Trophoblast cell (in vitro differentiated cells and primary cell): Measurements from ENCODE around the gene METRNL.
A peak's percentile ranks its signal among the peaks of the same experiment; 100 is the strongest.

Source experiments
- DNase-seq, 2 donors: peaks; one replicate each; pipeline ENCODE4 v3.0.0-alpha.2; 2016
- H2AFZ ChIP-seq: 2 replicates; pipeline ENCODE4 v1.6.1; 2013; ENCODE audit warnings: low read length, moderate library complexity, mild to moderate bottlenecking; ENCODE audit not compliant: insufficient read depth, poor library complexity
- H2AK5ac ChIP-seq: 2 replicates; pipeline ENCODE4 v1.6.1; 2013; ENCODE audit warnings: mild to moderate bottlenecking, low read length
- H2BK120ac ChIP-seq: 2 replicates; pipeline ENCODE4 v1.6.1; 2013; ENCODE audit warnings: low read length, mild to moderate bottlenecking, moderate library complexity; ENCODE audit not compliant: insufficient read depth, poor library complexity
- H2BK12ac ChIP-seq: 2 replicates; pipeline ENCODE4 v1.6.1; 2013; ENCODE audit warnings: mild to moderate bottlenecking, low read length, moderate library complexity
- H2BK5ac ChIP-seq: 2 replicates; pipeline ENCODE4 v1.6.1; 2013; ENCODE audit warnings: low read length, low read depth, moderate library complexity, mild to moderate bottlenecking; ENCODE audit not compliant: poor library complexity
- H3K14ac ChIP-seq: 2 replicates; pipeline ENCODE4 v1.6.1; 2013; ENCODE audit warnings: mild to moderate bottlenecking, low read length
- H3K18ac ChIP-seq: 2 replicates; pipeline ENCODE4 v1.6.1; 2013; ENCODE audit warnings: mild to moderate bottlenecking, low read length
- H3K23ac ChIP-seq: 2 replicates; pipeline ENCODE4 v1.6.1; 2013; ENCODE audit warnings: low read length
- H3K27ac ChIP-seq: 2 replicates; pipeline ENCODE4 v1.5.1; 2013; ENCODE audit warnings: low read depth, mild to moderate bottlenecking, inconsistent platforms, low read length, moderate library complexity
- H3K27me3 ChIP-seq: 2 replicates; pipeline ENCODE4 v1.6.1; 2013; ENCODE audit warnings: inconsistent platforms, mild to moderate bottlenecking, low read length, moderate library complexity; ENCODE audit not compliant: insufficient read depth
- H3K36me3 ChIP-seq, 2 experiments: 1 replicate in 1 of 2; 2 replicates in 1 of 2; pipeline ENCODE4 v1.6.1; 2013; ENCODE audit warnings: low read length in 2 of 2, mild to moderate bottlenecking in 2 of 2, moderate library complexity in 1 of 2; ENCODE audit not compliant: insufficient read depth in 2 of 2, control insufficient read depth in 1 of 2
- H3K4ac ChIP-seq: 2 replicates; pipeline ENCODE4 v1.6.1; 2013; ENCODE audit warnings: low read depth, mild to moderate bottlenecking, low read length, moderate library complexity
- H3K4me1 ChIP-seq, 2 experiments: 1 replicate in 1 of 2; 2 replicates in 1 of 2; pipeline ENCODE4 v1.6.1; 2013; ENCODE audit warnings: low read length in 2 of 2, mild to moderate bottlenecking in 2 of 2, moderate library complexity in 1 of 2; ENCODE audit not compliant: insufficient read depth in 2 of 2, control insufficient read depth in 1 of 2
- H3K4me2 ChIP-seq: 2 replicates; pipeline ENCODE4 v1.6.1; 2013; ENCODE audit warnings: inconsistent platforms, mild to moderate bottlenecking, low read length, moderate library complexity
- H3K4me3 ChIP-seq: 2 replicates; pipeline ENCODE4 v1.5.1; 2013; ENCODE audit warnings: mild to moderate bottlenecking, low read depth, low read length, inconsistent platforms
- H3K79me1 ChIP-seq: one replicate; pipeline ENCODE4 v1.6.1; 2013; ENCODE audit warnings: low read length
- H3K79me2 ChIP-seq: 2 replicates; pipeline ENCODE4 v1.6.1; 2013; ENCODE audit warnings: low read length, mild to moderate bottlenecking; ENCODE audit not compliant: control insufficient read depth, insufficient read depth, poor library complexity
- H3K9ac ChIP-seq: 2 replicates; pipeline ENCODE4 v1.6.1; 2013; ENCODE audit warnings: mild to moderate bottlenecking, low read length
- H3K9me3 ChIP-seq: 2 replicates; pipeline ENCODE4 v1.6.1; 2013; ENCODE audit warnings: low read depth, mild to moderate bottlenecking, control low read depth, inconsistent platforms, low read length; ENCODE audit not compliant: insufficient read depth
- H4K12ac ChIP-seq: 2 replicates; pipeline ENCODE4 v1.6.1; 2013; ENCODE audit warnings: low read depth, mild to moderate bottlenecking, low read length, moderate library complexity
- H4K8ac ChIP-seq: 2 replicates; pipeline ENCODE4 v1.6.1; 2013; ENCODE audit warnings: low read depth, mild to moderate bottlenecking, low read length, moderate library complexity
- H4K91ac ChIP-seq: one replicate; pipeline ENCODE4 v1.6.1; 2013; ENCODE audit warnings: low read depth, mild to moderate bottlenecking, low read length, moderate library complexity
- WGBS: extraction: QIAGEN DNeasy Blood & Tissue Kit; methylation state at CpG from one replicate; pipeline ENCODE4 v1.1.7; 2013; ENCODE audit warnings: missing lambda C conversion rate; ENCODE audit not compliant: insufficient read length, insufficient coverage; ENCODE audit errors: extremely low coverage; 5-methylcytosine and 5-hydroxymethylcytosine counted together

The METRNL gene

DNA sequence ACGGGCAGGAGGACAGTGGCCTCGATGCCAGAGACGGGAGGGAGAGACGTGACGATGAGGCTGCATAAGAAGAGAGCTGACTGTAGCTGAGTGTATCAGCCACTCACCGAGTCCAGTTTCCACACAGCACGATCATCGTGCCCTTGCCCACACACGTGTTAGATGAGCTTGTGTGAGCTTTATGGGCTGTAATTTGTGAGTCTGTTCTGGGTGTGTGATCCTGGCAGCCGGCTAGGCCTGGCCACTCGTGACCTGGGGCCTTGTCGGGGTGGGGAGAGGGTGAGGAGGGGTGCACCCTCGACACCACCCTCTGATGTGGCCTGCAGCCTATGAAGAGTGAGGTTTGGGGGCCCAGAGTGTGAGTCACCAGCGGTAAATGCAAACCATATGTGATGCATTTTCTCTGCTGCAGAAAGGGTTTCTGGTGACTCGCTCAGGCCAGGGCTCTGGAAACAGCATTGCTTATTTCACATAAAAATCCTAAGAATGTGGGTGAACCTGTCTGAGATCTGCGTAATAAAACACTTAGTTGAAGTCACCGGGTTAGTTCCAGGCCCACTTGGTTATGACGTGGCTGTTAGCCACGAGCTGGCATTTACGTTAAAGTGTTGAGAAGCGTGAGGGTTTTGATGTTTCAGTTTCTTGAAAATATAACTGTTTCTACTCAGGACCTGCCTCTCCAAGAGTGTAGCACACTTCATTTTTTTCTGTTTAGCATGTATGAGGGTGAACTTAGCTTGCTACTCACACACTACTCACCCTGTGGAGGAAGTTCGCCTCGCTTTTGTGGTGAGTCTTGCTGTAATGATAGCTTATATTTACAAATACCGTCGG is 4.2 kb downstream of the METRNL start:
- H3K27ac ChIP-seq, result peak overlapping the region; percentile 97
- H2BK120ac ChIP-seq, result peak overlapping the region; percentile 85
- peak overlapping the region; percentile 92 for H3K18ac ChIP-seq
- H3K9ac ChIP-seq, result no peak overlapping the region
- peak overlapping the region; percentile 2 for H2AFZ ChIP-seq
- peak overlapping the region; percentile 53 for H2AK5ac ChIP-seq
- H3K79me1 ChIP-seq, result peaks cover 47% of the 10 kb centered on the region
- H2BK5ac ChIP-seq, result peak overlapping the region; percentile 90
- peaks cover 57% of the 10 kb centered on the region for H3K79me2 ChIP-seq
- H3K4me1 ChIP-seq, result peaks cover 62 to 71% of the 10 kb centered on the region in 2 experiments
- H3K4me2 ChIP-seq, result peak overlapping the region; percentile 40
- peaks cover 26 to 27% of the 10 kb centered on the region in 2 experiments for H3K36me3 ChIP-seq
- DNase-seq, result peak; percentile 77 to 85
- H4K12ac ChIP-seq, result peak overlapping the region; percentile 31
- H3K4ac ChIP-seq, result peak overlapping the region; percentile 73
- H2BK12ac ChIP-seq, result peak overlapping the region; percentile 96
- peaks cover 5% of the 10 kb centered on the region for H3K27me3 ChIP-seq
- no CpG with 5 or more reads among the region's 25 CpGs for WGBS
- no peaks in the 10 kb centered on the region for H3K9me3 ChIP-seq
- H4K8ac ChIP-seq, result peak overlapping the region; percentile 63
- H3K14ac ChIP-seq, result peak overlapping the region; percentile 79
- H4K91ac ChIP-seq, result peak overlapping the region; percentile 88
- H3K23ac ChIP-seq, result no peak overlapping the region
- H3K4me3 ChIP-seq, result no peak overlapping the region

DNA sequence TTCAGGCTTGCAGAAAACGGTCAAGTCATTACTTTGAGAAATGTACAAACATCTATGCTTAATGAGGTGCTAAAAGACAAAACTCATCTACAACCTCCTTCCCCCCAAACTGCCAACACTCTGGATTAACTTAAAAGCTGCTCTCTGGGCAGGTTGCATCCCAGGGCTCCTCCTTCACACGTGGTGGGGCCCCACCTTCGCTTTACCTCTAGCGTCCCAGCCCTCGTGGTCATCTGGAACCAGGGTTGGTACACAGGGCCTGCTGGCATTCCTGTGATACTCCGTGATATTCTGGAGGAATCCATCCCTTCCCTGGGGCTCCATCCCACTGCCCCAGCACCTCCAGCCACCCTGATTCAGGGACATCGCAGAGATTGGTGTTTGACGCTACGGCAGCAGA is 4.8 kb downstream of the METRNL start:
- peak overlapping the region; percentile 9 for H2BK120ac ChIP-seq
- H3K4ac ChIP-seq, result peak overlapping the region; percentile 54
- peaks cover 26 to 27% of the 10 kb centered on the region in 2 experiments for H3K36me3 ChIP-seq
- no peak overlapping the region for H3K23ac ChIP-seq
- H3K9me3 ChIP-seq, result no peaks in the 10 kb centered on the region
- H3K9ac ChIP-seq, result no peak overlapping the region
- peaks cover 48% of the 10 kb centered on the region for H3K79me1 ChIP-seq
- H2AK5ac ChIP-seq, result peak overlapping the region; percentile 40
- peaks cover 54% of the 10 kb centered on the region for H3K79me2 ChIP-seq
- peaks cover 68 to 74% of the 10 kb centered on the region in 2 experiments for H3K4me1 ChIP-seq
- peak overlapping the region; percentile 49 for H2BK5ac ChIP-seq
- peak overlapping the region; percentile 87 for H3K27ac ChIP-seq
- H3K27me3 ChIP-seq, result no peaks in the 10 kb centered on the region
- peak overlapping the region; percentile 40 for H3K4me2 ChIP-seq
- peak overlapping the region; percentile 28 for H2BK12ac ChIP-seq
- H4K91ac ChIP-seq, result peak overlapping the region; percentile 58
- no peak overlapping the region for H3K4me3 ChIP-seq
- peak overlapping the region; percentile 3 for H4K8ac ChIP-seq
- WGBS, result no CpG with 5 or more reads among the region's 9 CpGs
- no peak overlapping the region for H4K12ac ChIP-seq
- peak overlapping the region; percentile 72 for H3K18ac ChIP-seq
- peak overlapping the region; percentile 50 for H3K14ac ChIP-seq
- no peak overlapping the region for H2AFZ ChIP-seq
- no peak for DNase-seq

DNA sequence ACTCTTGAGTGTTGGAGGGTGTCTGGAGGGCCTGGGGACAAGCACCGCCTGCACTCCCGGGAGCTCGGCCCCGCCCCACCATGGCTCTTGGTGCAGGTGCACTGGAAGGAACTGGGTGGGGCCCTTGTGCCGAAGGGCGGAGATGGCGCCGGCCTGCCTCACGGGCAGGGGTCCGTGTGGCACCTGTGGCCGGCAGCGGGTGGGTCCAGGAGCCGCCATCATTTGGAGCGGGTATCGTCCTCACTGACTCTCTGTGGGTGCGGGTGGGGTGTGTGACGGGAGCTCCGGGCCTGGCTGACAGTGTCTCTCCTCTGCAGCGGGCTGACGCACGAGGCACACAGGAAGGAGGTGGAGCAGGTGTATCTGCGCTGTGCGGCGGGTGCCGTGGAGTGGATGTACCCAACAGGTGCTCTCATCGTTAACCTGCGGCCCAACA is 5.2 kb downstream of the METRNL start:
- H3K79me2 ChIP-seq, result peaks cover 54% of the 10 kb centered on the region
- H3K36me3 ChIP-seq, result peaks cover 29 to 30% of the 10 kb centered on the region in 2 experiments
- H3K23ac ChIP-seq, result no peak overlapping the region
- H2AFZ ChIP-seq, result no peak overlapping the region
- peak overlapping the region; percentile 87 for H3K27ac ChIP-seq
- H3K9ac ChIP-seq, result no peak overlapping the region
- H3K27me3 ChIP-seq, result no peaks in the 10 kb centered on the region
- H2AK5ac ChIP-seq, result peak overlapping the region; percentile 40
- peak overlapping the region; percentile 72 for H3K18ac ChIP-seq
- peak overlapping the region; percentile 54 for H3K4ac ChIP-seq
- DNase-seq, result no peak
- WGBS, result no CpG with 5 or more reads among the region's 27 CpGs
- no peak overlapping the region for H4K12ac ChIP-seq
- no peak overlapping the region for H3K4me2 ChIP-seq
- H3K79me1 ChIP-seq, result peaks cover 48% of the 10 kb centered on the region
- H2BK12ac ChIP-seq, result peak overlapping the region; percentile 28
- H4K91ac ChIP-seq, result peak overlapping the region; percentile 58
- H3K9me3 ChIP-seq, result no peaks in the 10 kb centered on the region
- no peak overlapping the region for H3K4me3 ChIP-seq
- H3K14ac ChIP-seq, result peak overlapping the region; percentile 50
- no peak overlapping the region for H2BK5ac ChIP-seq
- H2BK120ac ChIP-seq, result peak overlapping the region; percentile 9
- peak overlapping the region; percentile 3 for H4K8ac ChIP-seq
- H3K4me1 ChIP-seq, result peaks cover 68 to 78% of the 10 kb centered on the region in 2 experiments

DNA sequence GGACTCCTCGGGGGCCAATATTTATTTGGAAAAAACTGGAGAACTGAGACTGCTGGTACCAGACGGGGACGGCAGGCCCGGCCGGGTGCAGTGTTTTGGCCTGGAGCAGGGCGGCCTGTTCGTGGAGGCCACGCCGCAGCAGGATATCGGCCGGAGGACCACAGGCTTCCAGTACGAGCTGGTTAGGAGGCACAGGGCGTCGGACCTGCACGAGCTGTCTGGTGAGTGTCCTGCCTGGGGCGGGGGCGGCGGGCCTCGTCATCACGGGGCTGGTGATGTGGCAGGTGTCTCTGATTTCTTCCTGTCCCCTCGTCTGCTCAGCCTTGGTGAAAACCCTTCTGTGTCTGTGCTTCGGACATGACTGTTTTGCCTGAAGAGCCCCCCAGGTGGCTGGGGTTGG is 5.7 kb downstream of the METRNL start:
- H3K36me3 ChIP-seq, result peaks cover 31 to 32% of the 10 kb centered on the region in 2 experiments
- no peak overlapping the region for H2AK5ac ChIP-seq
- no peak overlapping the region for H2AFZ ChIP-seq
- no peak overlapping the region for H3K4me3 ChIP-seq
- peaks cover 53% of the 10 kb centered on the region for H3K79me2 ChIP-seq
- no peak overlapping the region for H2BK5ac ChIP-seq
- no peak overlapping the region for H3K14ac ChIP-seq
- peaks cover 68 to 80% of the 10 kb centered on the region in 2 experiments for H3K4me1 ChIP-seq
- WGBS, result no CpG with 5 or more reads among the region's 22 CpGs
- H2BK12ac ChIP-seq, result no peak overlapping the region
- no peak overlapping the region for H4K91ac ChIP-seq
- H3K4ac ChIP-seq, result peak overlapping the region; percentile 54
- no peak overlapping the region for H3K23ac ChIP-seq
- no peaks in the 10 kb centered on the region for H3K9me3 ChIP-seq
- H3K27me3 ChIP-seq, result no peaks in the 10 kb centered on the region
- H2BK120ac ChIP-seq, result no peak overlapping the region
- peaks cover 47% of the 10 kb centered on the region for H3K79me1 ChIP-seq
- no peak overlapping the region for H4K8ac ChIP-seq
- DNase-seq, result peak; percentile 45 to 62
- peak overlapping the region; percentile 26 for H3K18ac ChIP-seq
- no peak overlapping the region for H4K12ac ChIP-seq
- H3K27ac ChIP-seq, result no peak overlapping the region
- no peak overlapping the region for H3K4me2 ChIP-seq
- no peak overlapping the region for H3K9ac ChIP-seq
